Upper lobe of left lung (tissue), 4 donors: Measurements from ENCODE around the gene RACGAP1.

Experiments
- POLR2A ChIP-seq, 4 donors: fragments of 450-650 bp; IDR thresholded peaks; one replicate each; pipeline ENCODE4 v1.5.1; 2016 to 2017; ENCODE audit warnings: antibody characterized with exemption in 4 of 4, mild to moderate bottlenecking in 2 of 4
- POLR2AphosphoS5 ChIP-seq, 2 donors: sonication (generic); formaldehyde crosslinking; IDR thresholded peaks; one replicate each; pipeline ENCODE4 v1.5.1; 2017; ENCODE audit warnings: antibody characterized with exemption in 2 of 2
- TF ChIP-seq, protein P1 (sequence below), 6 experiments: fragments of 450-650 bp in 4 of 6; fragments of 200-600 bp in 2 of 6; sonication (generic) in 2 of 6; IDR thresholded peaks; one replicate each; pipeline ENCODE4 v1.5.1; 2016 to 2019; ENCODE audit warnings: antibody characterized with exemption in 6 of 6

DNA sequence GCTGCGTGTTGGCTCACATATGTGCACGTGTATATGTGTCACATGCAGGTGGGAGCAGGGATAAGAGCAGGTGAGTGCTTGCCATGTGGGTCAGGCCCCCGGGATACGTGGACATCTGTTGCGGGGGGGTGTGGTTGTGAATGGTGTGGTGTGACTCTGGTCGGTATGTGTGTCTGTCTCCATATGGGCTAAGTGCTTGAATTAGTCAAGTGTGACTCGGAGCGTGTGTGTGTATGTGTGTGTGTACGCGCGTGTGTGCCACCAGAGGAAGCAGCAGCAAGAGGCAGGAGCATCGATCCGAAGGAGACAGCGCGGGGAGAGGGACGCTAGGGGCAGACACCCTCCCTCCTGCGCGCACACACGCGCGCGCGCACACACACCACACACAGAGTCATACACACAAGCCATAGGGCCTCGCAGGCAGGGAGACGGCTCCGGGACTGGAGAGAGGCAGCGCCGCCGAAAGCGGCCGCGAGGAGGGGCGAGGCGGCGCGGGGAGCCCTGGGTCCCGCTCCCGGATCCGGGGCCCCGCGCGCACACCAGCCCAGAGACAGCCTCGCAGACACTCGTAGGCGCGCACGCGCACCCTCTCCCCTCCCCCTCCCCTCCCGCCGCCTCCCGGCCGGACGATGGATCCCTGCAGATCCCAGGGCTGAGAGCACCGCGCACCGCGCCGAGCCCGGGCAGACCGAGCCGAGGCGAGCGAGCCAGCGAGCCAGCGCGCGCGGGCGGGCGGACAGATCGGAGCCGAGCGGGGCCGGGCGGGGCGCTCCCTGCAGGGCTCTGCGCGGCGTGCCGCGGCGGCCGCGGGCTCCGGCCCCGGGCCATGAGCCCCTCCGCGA lies 31.9 kb upstream of the RACGAP1 start, which contains the start of gene ASIC1:
- TF ChIP-seq POLR2AphosphoS5 (IDR thresholded peaks at IDR 0.05), result no peak
- TF ChIP-seq, protein P1, sequence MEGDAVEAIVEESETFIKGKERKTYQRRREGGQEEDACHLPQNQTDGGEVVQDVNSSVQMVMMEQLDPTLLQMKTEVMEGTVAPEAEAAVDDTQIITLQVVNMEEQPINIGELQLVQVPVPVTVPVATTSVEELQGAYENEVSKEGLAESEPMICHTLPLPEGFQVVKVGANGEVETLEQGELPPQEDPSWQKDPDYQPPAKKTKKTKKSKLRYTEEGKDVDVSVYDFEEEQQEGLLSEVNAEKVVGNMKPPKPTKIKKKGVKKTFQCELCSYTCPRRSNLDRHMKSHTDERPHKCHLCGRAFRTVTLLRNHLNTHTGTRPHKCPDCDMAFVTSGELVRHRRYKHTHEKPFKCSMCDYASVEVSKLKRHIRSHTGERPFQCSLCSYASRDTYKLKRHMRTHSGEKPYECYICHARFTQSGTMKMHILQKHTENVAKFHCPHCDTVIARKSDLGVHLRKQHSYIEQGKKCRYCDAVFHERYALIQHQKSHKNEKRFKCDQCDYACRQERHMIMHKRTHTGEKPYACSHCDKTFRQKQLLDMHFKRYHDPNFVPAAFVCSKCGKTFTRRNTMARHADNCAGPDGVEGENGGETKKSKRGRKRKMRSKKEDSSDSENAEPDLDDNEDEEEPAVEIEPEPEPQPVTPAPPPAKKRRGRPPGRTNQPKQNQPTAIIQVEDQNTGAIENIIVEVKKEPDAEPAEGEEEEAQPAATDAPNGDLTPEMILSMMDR (IDR thresholded peaks at IDR 0.05), result peak in 3 of 6 experiments; percentile 20 to 29 (median 24)
- TF ChIP-seq POLR2A (IDR thresholded peaks at IDR 0.05), result no peak
